CD4-positive, alpha-beta T cell (primary cell): ENCODE data around the gene WIPF1. TPM values are rescaled to one million over a fixed set of nuclear protein-coding genes. Genes with fewer than 3 reads are reported as not detected.

Experiments used
- ATAC-seq: fragments of 200-7000 bp; cut with Tn5 transposase; one replicate; pipeline ENCODE4 v1.10.0; 2022; ENCODE audit warnings: mild to moderate bottlenecking; ENCODE audit not compliant: poor library complexity
- CTCF ChIA-PET: fragments of 350-600 bp; sonication (Branson Sonifier 250); formaldehyde crosslinking; loops from one replicate; lab custom pipeline; 2021; ENCODE audit warnings: antibody characterized with exemption, inconsistent platforms; lab: Charles Lee
- POLR2A ChIA-PET: fragments of 350-600 bp; sonication (Branson Sonifier 250); formaldehyde crosslinking; loops from one replicate; lab custom pipeline; 2021; ENCODE audit warnings: antibody characterized with exemption, inconsistent platforms; lab: Charles Lee
- DNase-seq, 14 experiments: peaks; one replicate each; pipeline ENCODE4 v3.0.0-alpha.2; 2013 to 2020; ENCODE audit warnings: mixed read lengths in 2 of 14
- H3K27ac ChIP-seq, 2 donors: one replicate each; pipeline versions ENCODE4 v1.5.1 to v1.7.0; 2013; ENCODE audit warnings: low read length in 2 of 2, low read depth in 1 of 2, mild to moderate bottlenecking in 1 of 2
- H3K27me3 ChIP-seq, 2 experiments: 1 replicate in 1 of 2; 2 replicates in 1 of 2; pipeline versions ENCODE4 v1.6.1 to v1.7.0; 2013; ENCODE audit warnings: low read length in 2 of 2, control low read depth in 1 of 2, mild to moderate bottlenecking in 1 of 2, moderate library complexity in 1 of 2; ENCODE audit not compliant: insufficient read depth in 2 of 2, control insufficient read depth in 1 of 2
- H3K36me3 ChIP-seq: one replicate; pipeline ENCODE4 v1.6.1; 2013; ENCODE audit warnings: low read length, control low read depth; ENCODE audit not compliant: insufficient read depth
- H3K4me1 ChIP-seq: one replicate; pipeline ENCODE4 v1.6.1; 2013; ENCODE audit warnings: low read length, control low read depth; ENCODE audit not compliant: insufficient read depth
- H3K4me3 ChIP-seq: one replicate; pipeline ENCODE4 v1.5.1; 2013; ENCODE audit warnings: mild to moderate bottlenecking, low read length, moderate library complexity
- H3K9me3 ChIP-seq, 2 experiments: 1 replicate in 1 of 2; 2 replicates in 1 of 2; pipeline versions ENCODE4 v1.6.1 to v1.7.0; 2013; ENCODE audit warnings: low read length in 2 of 2, mild to moderate bottlenecking in 2 of 2, control low read depth in 1 of 2, moderate library complexity in 1 of 2; ENCODE audit not compliant: control insufficient read depth in 1 of 2, insufficient read depth in 1 of 2
- H3K27ac Mint-ChIP-seq: one replicate; pipeline ENCODE4 v1.8.0; 2020; ENCODE audit warnings: mixed read lengths
- H3K27me3 Mint-ChIP-seq: one replicate; pipeline ENCODE4 v1.8.0; 2021; ENCODE audit warnings: mixed read lengths
- H3K36me3 Mint-ChIP-seq: one replicate; pipeline ENCODE4 v1.8.0; 2021; ENCODE audit warnings: low read depth, mixed read lengths
- H3K4me1 Mint-ChIP-seq: one replicate; pipeline ENCODE4 v1.8.0; 2021; ENCODE audit warnings: low read depth, mixed read lengths
- H3K4me3 Mint-ChIP-seq: one replicate; pipeline ENCODE4 v1.8.0; 2020; ENCODE audit warnings: mild to moderate bottlenecking, mixed read lengths
- H3K9me3 Mint-ChIP-seq: one replicate; pipeline ENCODE4 v1.8.0; 2020; ENCODE audit warnings: mixed read lengths
- CTCF ChIP-seq: fragments of 200-600 bp; IDR thresholded peaks from one replicate; pipeline ENCODE4 v1.8.0; 2022; ENCODE audit warnings: antibody characterized with exemption, mild to moderate bottlenecking
- intact Hi-C, 2 experiments: fragments of 100-400 bp; cut with DNase I in 1 of 2; cut with micrococcal nuclease in 1 of 2; formaldehyde crosslinking; loops; one replicate each; pipeline versions ENCODE4 v1.15.1 to v1.9.0; 2023 to 2025; cut with DNase I, micrococcal nuclease
- total RNA-seq, 174 experiments: library from RNA in 2 of 174; stranded (reverse) in 2 of 174; gene quantifications; one replicate each; pipeline ENCODE4 v1.2.3 and lab custom pipeline; 2021 to 2026

WIPF1 gene
- total RNA-seq, 2 experiments from 2014 or later = 237 to 264 TPM

GRCh38 chr2:174623106-174623637, 25.6 kb upstream of the WIPF1 start:
- Histone ChIP-seq H3K27me3 (no peaks in the 10 kb centered on the region), H3K4me3 (no peak overlapping the region), H3K9me3 (no peaks in the 10 kb centered on the region), H3K27ac (no peak overlapping the region), H3K4me1 (peaks cover 54% of the 10 kb centered on the region), H3K36me3 (peaks cover 63% of the 10 kb centered on the region)
- ChIA-PET CTCF (interaction anchor here (1.3 to 1.4 kb wide), 3 partner anchors 10 to 13 kb away, joined by 4 to 6 read pairs (median 4); no protein-coding TSS in a partner anchor), POLR2A (interaction anchor here (0.7 to 1.9 kb wide), 5 partner anchors 10 to 45 kb away, joined by 3 to 6 read pairs (median 5); no protein-coding TSS in a partner anchor)
- Mint-ChIP-seq H3K9me3 (no peaks in the 10 kb centered on the region), H3K4me1 (peaks cover 86% of the 10 kb centered on the region), H3K4me3 (no peak overlapping the region), H3K36me3 (peaks cover 82% of the 10 kb centered on the region), H3K27ac (peak overlapping the region; percentile 62), H3K27me3 (no peaks in the 10 kb centered on the region)
- DNase-seq = no peak
- intact Hi-C loops = no loop called here
- no peak for TF ChIP-seq CTCF
- no peak for ATAC-seq

- H3K27me3 Mint-ChIP-seq = no peaks in the 10 kb centered on the region
- H3K4me3 Mint-ChIP-seq = no peak overlapping the region
- H3K36me3 Mint-ChIP-seq = peaks cover 74% of the 10 kb centered on the region
- no peaks in the 10 kb centered on the region for H3K27me3 ChIP-seq
- peak overlapping the region; percentile 37 for H3K27ac Mint-ChIP-seq
- ATAC-seq (no peak), DNase-seq (no peak)
- intact Hi-C loops = no loop called here
- no peaks in the 10 kb centered on the region for H3K9me3 ChIP-seq
- TF ChIP-seq CTCF = no peak
- H3K4me3 ChIP-seq = no peak overlapping the region
- no peaks in the 10 kb centered on the region for H3K9me3 Mint-ChIP-seq
- H3K36me3 ChIP-seq = peaks cover 51% of the 10 kb centered on the region
- ChIA-PET CTCF (interaction anchor here (1.1 kb wide), 1 partner anchor 18 kb away, joined by 3 read pairs; no protein-coding TSS in a partner anchor), POLR2A (no interaction called here)
- H3K27ac ChIP-seq = no peak overlapping the region
- H3K4me1 ChIP-seq = peaks cover 51% of the 10 kb centered on the region
- H3K4me1 Mint-ChIP-seq = peaks cover 86% of the 10 kb centered on the region
Measured at GRCh38 chr2:174621323-174621722, 23.7 kb upstream of the WIPF1 start.

GRCh38 chr2:174618179-174618578, 20.6 kb upstream of the WIPF1 start:
- ATAC-seq (no peak), DNase-seq (no peak)
- ChIA-PET POLR2A (interaction anchor here (0.9 to 1.4 kb wide), 5 partner anchors 15 to 49 kb away, joined by 3 read pairs; no protein-coding TSS in a partner anchor), CTCF (interaction anchor here (0.9 to 1.5 kb wide), 2 partner anchors 40 to 60 kb away, joined by 3 read pairs; no protein-coding TSS in a partner anchor)
- no peak overlapping the region for H3K4me3 ChIP-seq
- intact Hi-C loops = loop anchor here in 1 of 2 experiments (5.0 kb wide), 1 partner anchor 41 kb away; no protein-coding TSS in a partner anchor
- peaks cover 26% of the 10 kb centered on the region for H3K36me3 ChIP-seq
- Mint-ChIP-seq H3K4me1 (peaks cover 89% of the 10 kb centered on the region), H3K36me3 (peaks cover 68% of the 10 kb centered on the region), H3K27ac (peak overlapping the region; percentile 86), H3K4me3 (peak overlapping the region; percentile 76), H3K9me3 (no peaks in the 10 kb centered on the region), H3K27me3 (no peaks in the 10 kb centered on the region)
- TF ChIP-seq CTCF = no peak
- H3K9me3 ChIP-seq = no peaks in the 10 kb centered on the region
- peaks cover 35% of the 10 kb centered on the region for H3K4me1 ChIP-seq
- H3K27ac ChIP-seq = peak overlapping the region in 1 of 2 donors; percentile 50
- H3K27me3 ChIP-seq = no peaks in the 10 kb centered on the region
